GM23338 (cell line): ENCODE results near the gene LORICRIN.

Source experiments
- CREB1 ChIP-seq: fragments of 250-450 bp; sonication (Bioruptor Pico); IDR thresholded peaks from 2 replicates; pipeline ENCODE4 v1.5.0; 2020; ENCODE audit warnings: low read depth, mild to moderate bottlenecking, moderate library complexity
- CTCF ChIP-seq, 2 experiments: fragments of 200-600 bp in 1 of 2; sonication (generic) in 1 of 2; conservative IDR thresholded peaks; 2 replicates each; pipeline versions ENCODE4 v1.5.1 to v1.6.1; 2016 to 2017; ENCODE audit warnings: antibody characterized with exemption in 2 of 2, low read depth in 2 of 2, mild to moderate bottlenecking in 2 of 2, moderate library complexity in 1 of 2
- EZH2 ChIP-seq: fragments of 200-600 bp; sonication (generic); IDR thresholded peaks from one replicate; pipeline ENCODE4 v1.8.0; 2017; ENCODE audit warnings: antibody characterized with exemption, mild to moderate bottlenecking, low read depth; ENCODE audit not compliant: unreplicated experiment
- EZH2phosphoT487 ChIP-seq: fragments of 200-600 bp; sonication (generic); IDR thresholded peaks from one replicate; pipeline ENCODE4 v1.8.1; 2018; ENCODE audit warnings: antibody characterized with exemption; ENCODE audit not compliant: unreplicated experiment
- NANOG ChIP-seq: IDR thresholded peaks from 2 replicates; pipeline ENCODE4 v1.6.1; 2016; ENCODE audit warnings: antibody characterized with exemption, borderline replicate concordance
- POLR2AphosphoS5 ChIP-seq: IDR thresholded peaks from 2 replicates; pipeline ENCODE4 v1.6.1; 2016; ENCODE audit warnings: antibody characterized with exemption, low read depth
- REST ChIP-seq: IDR thresholded peaks from one replicate; pipeline ENCODE4 v1.6.1; 2018; ENCODE audit warnings: antibody characterized with exemption; ENCODE audit not compliant: unreplicated experiment

GRCh38 chr1:153248176-153248879 is 11.2 kb upstream of the LORICRIN start:
- TF ChIP-seq EZH2 (no peak), CTCF (conservative IDR thresholded peaks at IDR 0.05; ENCODE audit: low read depth in 2 of 2) (no peak), REST (no peak), NANOG (no peak), EZH2phosphoT487 (no peak), POLR2AphosphoS5 (no peak), CREB1 (no peak)
